ENCODE results near the gene GNAT2. TPM values are rescaled to one million over a fixed set of nuclear protein-coding genes. Genes with fewer than 3 reads are reported as not detected.
A peak's percentile ranks its signal among the peaks of the same experiment; 100 is the strongest.

The GNAT2 gene
- total RNA-seq, 4 donors from 2014 or later = not detected

- H3K9me3 ChIP-seq = no peaks in the 10 kb centered on the region
- H3K27ac ChIP-seq = no peak overlapping the region
- ATAC-seq (no peak), DNase-seq (no peak)
- H3K27me3 ChIP-seq = no peaks in the 10 kb centered on the region
- in situ Hi-C loops (cut with MboI; ENCODE audit: low sequenced_read_pairs in 4 of 4) = loop anchor here in 3 of 4 donors (10.0 kb wide), 1 partner anchor 109 kb away; the partner anchor contains the start of gene GNAI3 (in 3 of the 3)
- intact Hi-C loops (cut with DNase I; ENCODE audit: low total_unique reads) = no loop called here
- no peak for TF ChIP-seq POLR2A (IDR thresholded peaks at IDR 0.05)
- no peak for TF ChIP-seq CTCF (IDR thresholded peaks at IDR 0.05 in 4 of 5, conservative IDR thresholded peaks at IDR 0.05 in 1 of 5)
- peaks cover 14% of the 10 kb centered on the region in 2 donors for H3K4me1 ChIP-seq
- H3K4me3 ChIP-seq = no peak overlapping the region
- H3K36me3 ChIP-seq = no peaks in the 10 kb centered on the region
These were observed 33.9 kb upstream of the GNAT2 start for GRCh38 chr1:109653306-109653705.

GRCh38 chr1:109652402-109652801 is 33.0 kb upstream of the GNAT2 start:
- Histone ChIP-seq H3K4me3 (no peak overlapping the region), H3K27ac (no peak overlapping the region), H3K4me1 (peaks cover 14% of the 10 kb centered on the region in 2 donors), H3K36me3 (no peaks in the 10 kb centered on the region), H3K9me3 (no peaks in the 10 kb centered on the region), H3K27me3 (no peaks in the 10 kb centered on the region)
- no peak for DNase-seq
- in situ Hi-C loops (cut with MboI; ENCODE audit: low sequenced_read_pairs in 4 of 4) = loop anchor here in 3 of 4 donors (10.0 kb wide), 1 partner anchor 108 kb away; the partner anchor contains the start of gene GNAI3 (in 3 of the 3)
- no peak for ATAC-seq
- no peak for TF ChIP-seq POLR2A (IDR thresholded peaks at IDR 0.05)
- no peak for TF ChIP-seq CTCF (IDR thresholded peaks at IDR 0.05 in 4 of 5, conservative IDR thresholded peaks at IDR 0.05 in 1 of 5)
- intact Hi-C loops (cut with DNase I; ENCODE audit: low total_unique reads) = no loop called here

- intact Hi-C loops (cut with DNase I; ENCODE audit: low total_unique reads) (no loop called here), in situ Hi-C loops (cut with MboI; ENCODE audit: low sequenced_read_pairs in 4 of 4) (loop anchor here in 3 of 4 donors (10.0 kb wide), 1 partner anchor 106 kb away; the partner anchor contains the start of gene GNAI3 (in 3 of the 3))
- no peak overlapping the region for H3K4me3 ChIP-seq
- DNase-seq = no peak
- no peaks in the 10 kb centered on the region for H3K27me3 ChIP-seq
- TF ChIP-seq CTCF (IDR thresholded peaks at IDR 0.05 in 4 of 5, conservative IDR thresholded peaks at IDR 0.05 in 1 of 5) (no peak), POLR2A (IDR thresholded peaks at IDR 0.05) (no peak)
- no peaks in the 10 kb centered on the region for H3K36me3 ChIP-seq
- peaks cover 8 to 10% of the 10 kb centered on the region in 2 donors for H3K4me1 ChIP-seq
- H3K27ac ChIP-seq = no peak overlapping the region
- ATAC-seq = no peak
- H3K9me3 ChIP-seq = no peaks in the 10 kb centered on the region
These were observed 31.2 kb upstream of the GNAT2 start for GRCh38 chr1:109650609-109651008.

GRCh38 chr1:109649491-109649914 is 30.1 kb upstream of the GNAT2 start:
- intact Hi-C loops (cut with DNase I; ENCODE audit: low total_unique reads) = no loop called here
- in situ Hi-C loops (cut with MboI; ENCODE audit: low sequenced_read_pairs in 4 of 4) = loop anchor here in 1 of 4 donors (10.0 kb wide), 1 partner anchor 335 kb away; the partner anchor contains the start of gene AHCYL1
- Histone ChIP-seq H3K27ac (no peak overlapping the region), H3K27me3 (no peaks in the 10 kb centered on the region), H3K9me3 (no peaks in the 10 kb centered on the region), H3K4me1 (peaks cover 0 to under 1% of the 10 kb centered on the region in 2 donors), H3K36me3 (no peaks in the 10 kb centered on the region), H3K4me3 (peak overlapping the region in 2 of 4 donors; percentile 26 to 28)
- DNase-seq = no peak
- no peak for ATAC-seq
- TF ChIP-seq CTCF (IDR thresholded peaks at IDR 0.05 in 4 of 5, conservative IDR thresholded peaks at IDR 0.05 in 1 of 5) (peak in 1 of 5 experiments; percentile 12), POLR2A (IDR thresholded peaks at IDR 0.05) (no peak)
